Inferior parietal cortex (tissue), 1 donor: ENCODE results near the gene OPCML.

Source experiments
- DNase-seq: peaks from one replicate; pipeline ENCODE4 v3.0.0-alpha.2; 2016; ENCODE audit errors: extremely low spot score

The OPCML gene

GRCh38 chr11:132894606-132895005 lies 637.7 kb downstream of the OPCML start:
- no peak for DNase-seq

- no peak for DNase-seq
These were observed 639.4 kb downstream of the OPCML start for GRCh38 chr11:132892876-132893275.

DNA sequence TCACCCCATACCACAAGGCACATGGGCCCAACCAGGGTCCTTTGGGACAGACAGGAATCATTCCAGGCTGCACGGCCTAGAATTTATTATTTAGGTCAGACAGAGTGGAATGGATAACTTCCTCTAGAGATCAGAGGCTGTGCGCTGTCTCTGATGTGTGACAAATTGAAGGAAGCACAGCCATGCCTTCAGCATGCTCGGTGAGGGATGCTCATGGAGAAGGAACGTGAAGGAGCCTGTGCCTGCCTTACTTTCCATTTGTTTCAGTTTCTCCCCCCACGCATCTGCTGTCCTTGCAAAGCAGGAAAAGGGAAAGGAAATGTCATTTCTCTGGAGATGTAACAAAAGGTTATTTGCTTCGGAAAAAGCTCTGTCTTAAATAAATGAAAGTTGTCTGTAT lies 644.1 kb downstream of the OPCML start:
- DNase-seq = no peak

- DNase-seq = no peak
These were observed 646.0 kb downstream of the OPCML start for GRCh38 chr11:132886335-132886734.

DNA sequence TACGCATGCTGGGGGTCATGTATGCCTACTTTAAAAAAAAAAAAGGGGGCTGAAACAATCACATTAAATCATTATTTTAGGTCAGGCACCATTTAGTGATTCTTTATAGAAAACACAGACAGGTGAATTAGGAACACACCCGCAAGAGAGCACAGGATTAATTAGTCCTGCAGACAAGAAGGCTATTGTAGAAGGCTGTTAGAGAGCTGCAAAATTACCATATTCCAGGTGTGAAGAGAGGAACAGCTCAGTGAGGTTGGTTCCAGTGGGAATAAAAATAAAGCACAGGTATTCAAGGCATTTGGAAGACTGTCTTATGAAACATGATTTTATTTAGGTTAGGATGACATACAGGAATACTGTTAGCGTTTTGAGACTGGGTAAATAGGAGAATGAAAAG lies 649.1 kb downstream of the OPCML start:
- no peak for DNase-seq

- DNase-seq = no peak
These were observed 650.7 kb downstream of the OPCML start for GRCh38 chr11:132881622-132882021.

GRCh38 chr11:132878111-132878510 lies 654.2 kb downstream of the OPCML start:
- DNase-seq = no peak

DNA sequence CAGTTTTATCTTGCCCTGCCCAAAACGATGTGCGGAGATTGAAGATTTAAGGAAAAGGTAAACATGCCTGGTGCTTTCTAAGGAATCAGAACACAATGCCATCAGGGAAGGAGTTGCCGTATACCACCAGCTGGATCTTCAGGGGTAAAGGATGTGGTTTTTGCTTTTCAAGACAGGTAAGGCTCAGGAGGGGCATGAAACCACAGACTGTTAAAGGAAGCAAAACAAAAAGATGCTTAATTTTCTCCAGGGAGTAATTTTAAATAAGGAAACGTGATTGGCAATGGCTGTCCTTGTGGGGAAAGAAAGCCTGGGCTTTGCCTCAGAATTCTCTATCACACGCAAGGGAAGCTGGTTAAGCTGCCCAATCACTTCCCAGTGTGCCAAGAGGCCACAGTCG lies 655.6 kb downstream of the OPCML start:
- DNase-seq = no peak

- no peak for DNase-seq
These were observed 656.1 kb downstream of the OPCML start for GRCh38 chr11:132876239-132876638.

DNA sequence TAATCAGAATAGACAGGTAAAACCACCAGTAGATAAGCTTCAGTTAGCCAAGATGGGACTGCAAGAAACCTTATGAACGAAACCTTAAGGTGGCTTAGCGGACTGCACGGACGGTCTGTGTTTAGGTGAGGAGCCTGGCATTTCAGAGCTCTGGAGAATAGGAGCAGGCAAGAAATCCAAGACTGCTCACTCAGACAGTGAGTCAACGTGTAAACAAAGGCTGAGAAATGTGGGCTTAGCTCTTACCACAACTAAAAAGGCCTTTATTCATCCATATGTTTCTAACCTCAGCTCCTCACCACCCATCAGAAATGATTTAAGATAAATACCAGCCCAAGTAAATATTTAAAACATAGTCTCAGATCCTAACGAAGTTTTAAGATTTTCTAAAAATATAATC lies 657.7 kb downstream of the OPCML start:
- no peak for DNase-seq

DNA sequence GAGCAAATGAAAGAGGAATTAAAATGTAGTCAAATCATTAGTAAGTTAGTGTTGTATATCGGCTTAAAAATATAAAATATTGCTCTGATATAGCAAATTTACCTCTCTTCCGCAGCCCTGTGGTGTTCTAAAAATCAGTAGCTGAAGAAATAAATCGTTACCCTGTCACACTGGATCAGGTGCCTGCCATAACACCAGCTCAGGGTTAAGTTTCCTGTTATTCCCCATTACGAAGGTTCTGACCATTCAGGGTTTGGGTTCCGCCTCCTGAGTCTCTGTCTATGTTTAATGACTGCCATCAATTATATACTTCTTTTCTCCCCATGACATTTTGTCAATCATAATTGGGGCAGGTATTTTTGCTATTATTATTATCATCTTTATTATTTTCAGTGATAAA lies 658.5 kb downstream of the OPCML start:
- DNase-seq = no peak

DNA sequence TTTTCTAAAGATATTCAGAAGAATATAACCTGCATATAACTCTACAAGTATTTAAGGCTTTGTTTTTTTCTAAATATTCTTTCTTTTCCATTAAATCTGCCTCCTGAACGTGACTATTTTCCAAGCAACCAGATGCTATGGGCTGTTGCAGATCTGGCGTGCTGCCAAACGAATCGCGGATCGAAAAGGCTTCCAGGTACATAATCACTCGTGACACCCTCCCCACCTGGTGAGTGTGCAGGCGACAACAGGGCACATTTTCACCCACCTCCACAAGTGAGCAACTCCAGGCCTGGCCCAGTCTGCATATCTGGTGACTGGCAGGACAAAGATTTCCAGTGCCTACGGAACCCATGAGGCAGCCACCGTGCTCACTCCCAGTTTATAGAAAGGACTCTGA lies 660.1 kb downstream of the OPCML start:
- no peak for DNase-seq

GRCh38 chr11:132866783-132867545 lies 665.3 kb downstream of the OPCML start:
- no peak for DNase-seq

- DNase-seq = no peak
These were observed 666.7 kb downstream of the OPCML start for GRCh38 chr11:132865623-132866022.

- DNase-seq = no peak
These were observed 667.3 kb downstream of the OPCML start for GRCh38 chr11:132864811-132865576.

- no peak for DNase-seq
These were observed 669.4 kb downstream of the OPCML start for GRCh38 chr11:132862933-132863332.

- DNase-seq = no peak
These were observed 670.2 kb downstream of the OPCML start for GRCh38 chr11:132862137-132862536.

GRCh38 chr11:132859306-132859705 lies 673.0 kb downstream of the OPCML start:
- no peak for DNase-seq

- DNase-seq = no peak
These were observed 674.1 kb downstream of the OPCML start for GRCh38 chr11:132858223-132858622.

DNA sequence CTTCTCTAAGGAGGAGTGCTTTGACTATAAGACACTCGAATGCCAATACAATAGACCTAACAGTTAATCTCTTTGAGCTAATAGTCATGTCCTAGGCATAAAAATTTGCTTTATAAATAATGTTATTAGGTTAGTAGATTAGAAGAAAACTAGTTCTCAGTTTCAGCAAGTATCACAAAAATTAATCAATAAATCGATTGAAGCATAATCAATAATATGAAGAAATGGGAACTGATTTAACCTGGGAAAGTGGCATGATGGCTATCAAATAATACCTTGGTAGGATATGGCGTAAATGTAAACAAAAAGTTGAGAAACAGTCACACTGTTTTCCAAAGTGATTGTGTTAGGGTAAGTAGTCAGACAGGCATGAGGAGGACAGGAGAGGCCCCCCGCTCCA lies 676.3 kb downstream of the OPCML start:
- no peak for DNase-seq

- no peak for DNase-seq
These were observed 676.8 kb downstream of the OPCML start for GRCh38 chr11:132855516-132855915.

DNA sequence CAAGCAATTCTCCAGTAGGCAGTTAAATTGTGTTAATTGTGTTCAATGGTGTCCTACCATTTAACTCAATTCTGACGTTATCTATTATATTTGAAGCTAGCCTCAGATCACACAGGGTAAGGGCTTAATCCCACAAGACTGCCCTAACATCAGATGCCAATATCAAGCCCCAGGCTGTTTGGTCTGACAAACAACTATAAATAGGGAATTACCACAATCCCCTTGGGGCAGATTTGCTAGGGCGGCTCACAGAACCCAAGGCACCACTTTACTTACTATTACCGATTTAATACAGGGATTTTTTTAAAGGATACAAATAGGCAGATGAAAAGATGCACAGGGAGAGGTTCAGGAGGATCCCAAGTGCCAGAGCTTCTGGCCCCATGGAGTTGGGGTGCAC lies 678.4 kb downstream of the OPCML start:
- no peak for DNase-seq

- no peak for DNase-seq
These were observed 679.9 kb downstream of the OPCML start for GRCh38 chr11:132852361-132852760.
